IPS-15b (cell line): ENCODE measurements around the gene PNPLA6.

ENCODE experiments used
- H3K27me3 ChIP-seq: one replicate; pipeline ENCODE4 v1.6.1; 2013; ENCODE audit warnings: low read length; ENCODE audit not compliant: control insufficient read depth, insufficient read depth
- H3K36me3 ChIP-seq: one replicate; pipeline ENCODE4 v1.6.1; 2013; ENCODE audit warnings: low read length; ENCODE audit not compliant: control insufficient read depth, insufficient read depth
- H3K4me1 ChIP-seq: one replicate; pipeline ENCODE4 v1.6.1; 2013; ENCODE audit warnings: mild to moderate bottlenecking, low read length; ENCODE audit not compliant: control insufficient read depth, insufficient read depth
- H3K4me3 ChIP-seq: one replicate; pipeline ENCODE4 v1.5.1; 2013; ENCODE audit warnings: low read depth, low read length
- H3K9ac ChIP-seq: one replicate; pipeline ENCODE4 v1.6.1; 2013; ENCODE audit warnings: low read depth, mild to moderate bottlenecking, low read length
- H3K9me3 ChIP-seq: one replicate; pipeline ENCODE4 v1.6.1; 2013; ENCODE audit warnings: mild to moderate bottlenecking, low read length; ENCODE audit not compliant: control insufficient read depth, insufficient read depth

Gene PNPLA6

DNA sequence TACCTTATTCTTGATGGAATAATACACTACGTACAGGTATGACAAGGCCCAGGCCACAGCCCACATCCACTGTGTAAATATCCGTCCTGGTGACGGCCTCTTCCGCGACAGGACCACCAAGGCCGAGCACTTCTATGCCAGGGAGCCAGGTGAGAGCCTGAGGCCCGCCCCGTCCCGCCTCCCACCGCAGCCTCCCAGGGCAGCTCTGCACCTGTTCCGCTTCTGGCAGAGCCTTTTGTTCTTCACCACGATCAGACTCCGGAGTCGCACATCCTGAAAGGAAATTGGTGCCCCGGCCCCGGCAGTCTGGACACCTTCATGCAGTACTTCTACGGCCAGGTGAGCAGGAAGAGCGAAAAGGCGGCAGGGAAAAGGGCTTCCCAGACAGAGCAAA is 30.2 kb upstream of the PNPLA6 start:
- H3K9ac ChIP-seq: no peak overlapping the region
- H3K4me1 ChIP-seq: peaks cover 4% of the 10 kb centered on the region
- peaks cover 16% of the 10 kb centered on the region for H3K27me3 ChIP-seq
- H3K9me3 ChIP-seq: no peaks in the 10 kb centered on the region
- peak overlapping the region; percentile 53 for H3K4me3 ChIP-seq
- no peaks in the 10 kb centered on the region for H3K36me3 ChIP-seq

DNA sequence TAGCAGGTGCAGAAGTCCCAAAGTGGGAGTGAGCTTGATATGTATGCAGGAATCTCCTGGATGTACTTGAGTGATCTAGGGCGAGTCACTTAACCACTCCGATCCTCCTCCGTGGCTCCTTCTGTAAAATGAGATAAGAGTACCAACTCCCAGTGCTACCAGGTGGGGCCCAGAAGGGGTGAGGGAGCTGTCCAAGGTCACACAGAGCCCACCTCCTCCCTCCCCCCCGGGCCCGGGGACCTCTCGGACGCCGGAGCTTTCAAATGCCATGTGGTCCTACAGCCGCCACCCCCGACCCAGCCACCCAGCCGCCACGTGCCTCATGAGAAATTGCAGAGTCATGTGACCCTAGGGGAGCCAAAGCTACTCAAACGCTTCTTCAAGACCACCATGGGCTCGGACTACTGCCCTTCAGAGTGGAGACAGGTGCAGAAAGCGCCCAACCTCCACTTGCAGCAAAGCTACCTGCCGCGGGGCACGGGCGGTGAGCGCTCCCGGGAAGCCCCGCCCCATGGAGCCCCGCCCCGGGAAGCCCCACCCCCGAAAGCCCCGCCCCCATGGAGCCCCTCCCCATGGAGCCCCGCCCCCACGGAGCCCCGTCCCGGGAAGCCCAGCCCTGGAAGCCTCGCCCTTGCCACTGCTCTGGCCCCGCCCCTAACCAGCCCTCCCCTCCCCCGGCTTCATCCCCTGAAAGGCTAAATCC is 29.7 kb upstream of the PNPLA6 start:
- H3K9me3 ChIP-seq: no peaks in the 10 kb centered on the region
- peaks cover 4% of the 10 kb centered on the region for H3K4me1 ChIP-seq
- H3K27me3 ChIP-seq: peaks cover 12% of the 10 kb centered on the region
- no peak overlapping the region for H3K9ac ChIP-seq
- no peaks in the 10 kb centered on the region for H3K36me3 ChIP-seq
- H3K4me3 ChIP-seq: peak overlapping the region; percentile 54

DNA sequence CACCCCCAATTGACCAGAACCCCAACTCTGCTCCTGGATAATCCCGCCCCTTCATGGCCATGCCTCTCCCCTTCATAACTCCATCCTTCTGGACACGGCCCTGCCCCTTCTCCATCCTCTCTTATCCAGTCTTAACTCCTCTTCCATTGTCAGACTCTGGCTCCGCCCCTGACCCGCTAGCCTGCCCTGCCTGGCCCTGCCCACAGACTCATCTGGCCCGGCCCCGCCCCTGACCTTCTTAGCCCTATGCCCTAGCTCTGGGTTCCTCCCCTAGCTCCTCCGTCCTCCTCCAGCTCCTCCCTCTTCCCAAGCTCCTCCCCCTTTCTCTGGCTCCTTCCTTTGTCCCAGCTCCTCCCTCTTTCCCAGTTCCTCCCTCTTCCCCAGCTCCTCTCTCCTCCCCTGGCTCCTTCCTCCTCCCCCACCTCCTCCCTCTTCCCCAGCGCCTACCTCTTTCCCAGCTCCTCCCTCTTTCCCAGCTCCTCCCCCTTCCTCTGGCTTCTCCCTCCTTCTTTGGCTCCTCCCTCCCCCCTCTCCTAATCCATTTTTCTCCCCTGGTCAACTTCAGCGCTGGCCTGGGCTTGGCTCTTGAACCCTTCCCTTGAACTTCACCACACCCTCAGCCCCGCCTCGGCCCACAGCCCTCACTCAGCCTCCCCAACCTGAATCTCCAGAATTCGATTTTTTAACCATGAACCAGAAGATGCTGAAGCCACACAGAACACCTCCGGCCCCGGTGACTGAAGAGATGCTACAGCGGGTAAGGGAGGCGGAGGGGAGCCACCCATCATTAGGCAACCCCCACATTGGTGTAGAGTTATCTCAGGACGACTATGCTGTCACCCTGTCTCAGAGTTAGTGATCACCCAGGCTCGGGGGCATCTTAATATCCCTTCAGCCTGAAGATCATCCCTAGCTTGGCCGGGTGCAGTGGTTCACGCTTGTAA is 28.9 kb upstream of the PNPLA6 start:
- Histone ChIP-seq H3K4me3 (peak overlapping the region; percentile 54), H3K9me3 (no peaks in the 10 kb centered on the region), H3K9ac (no peak overlapping the region), H3K4me1 (peaks cover 4% of the 10 kb centered on the region), H3K36me3 (no peaks in the 10 kb centered on the region), H3K27me3 (peaks cover 7% of the 10 kb centered on the region)

DNA sequence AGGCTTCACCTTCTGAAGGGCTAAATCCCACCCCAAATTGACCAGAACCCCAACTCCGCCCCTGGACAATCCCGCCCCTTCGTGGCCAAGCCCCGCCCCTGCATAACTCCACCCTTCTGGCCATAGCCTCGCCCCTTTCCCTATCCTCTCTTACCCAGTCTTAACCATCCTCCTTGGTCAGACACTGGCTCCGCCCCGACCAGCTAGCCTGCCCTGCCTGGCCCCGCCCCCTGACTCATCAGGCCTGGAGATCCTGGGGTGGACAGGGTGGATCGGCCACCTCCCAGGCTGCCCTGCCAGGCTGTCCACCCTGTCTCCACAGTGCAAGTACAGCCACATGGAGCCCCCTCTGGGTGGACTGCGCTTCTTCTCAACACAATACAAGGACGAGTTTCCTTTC is 27.6 kb upstream of the PNPLA6 start:
- Histone ChIP-seq H3K4me1 (peaks cover 4% of the 10 kb centered on the region), H3K4me3 (no peak overlapping the region), H3K9ac (no peak overlapping the region), H3K36me3 (no peaks in the 10 kb centered on the region), H3K27me3 (peaks cover 2% of the 10 kb centered on the region), H3K9me3 (no peaks in the 10 kb centered on the region)

DNA sequence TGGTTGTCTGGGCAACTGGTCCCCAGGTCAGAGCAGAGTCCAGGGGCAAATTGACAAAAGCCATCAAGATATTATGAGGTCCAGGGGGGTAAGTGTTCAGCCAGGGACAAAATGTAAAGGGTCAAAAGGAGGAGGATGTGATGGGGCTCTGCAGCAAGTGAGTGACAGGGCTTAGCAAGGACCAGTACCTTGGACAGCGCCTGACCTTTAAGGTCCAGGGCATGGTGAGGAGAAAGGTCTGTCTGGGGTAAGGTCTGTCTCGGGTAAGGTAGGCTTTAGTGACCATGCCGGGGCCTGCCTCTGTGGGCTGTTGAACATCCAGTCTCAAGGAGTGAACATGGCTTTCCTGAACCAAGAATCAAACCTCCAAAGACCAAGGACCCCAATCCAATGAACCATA is 25.9 kb upstream of the PNPLA6 start:
- H3K9me3 ChIP-seq: no peaks in the 10 kb centered on the region
- H3K36me3 ChIP-seq: no peaks in the 10 kb centered on the region
- H3K4me1 ChIP-seq: peaks cover 4% of the 10 kb centered on the region
- no peak overlapping the region for H3K9ac ChIP-seq
- H3K27me3 ChIP-seq: peaks cover under 1% of the 10 kb centered on the region
- no peak overlapping the region for H3K4me3 ChIP-seq

DNA sequence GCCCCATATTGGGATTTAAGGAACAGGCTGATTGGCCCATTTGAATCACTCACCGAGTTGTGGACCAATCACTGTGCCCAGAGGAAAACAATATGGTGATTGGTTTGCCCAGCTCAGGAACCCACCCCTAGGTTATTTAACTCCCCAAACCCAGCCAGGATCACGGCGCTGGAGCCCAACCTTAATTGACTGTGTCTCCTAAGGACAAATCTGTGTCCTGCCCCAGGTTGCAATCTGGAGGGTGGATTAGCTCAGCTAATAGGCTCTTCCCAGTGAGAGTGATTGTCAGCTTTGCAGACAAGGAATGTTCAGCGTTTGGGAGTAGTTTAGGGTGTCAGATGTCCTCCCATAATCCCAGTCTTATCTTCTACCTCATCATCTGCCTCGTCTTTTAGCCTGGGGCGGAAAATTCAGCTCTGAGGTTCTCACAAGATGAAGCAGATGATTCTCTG is 23.1 kb upstream of the PNPLA6 start:
- Histone ChIP-seq H3K9ac (no peak overlapping the region), H3K4me1 (peaks cover 7% of the 10 kb centered on the region), H3K9me3 (no peaks in the 10 kb centered on the region), H3K4me3 (no peak overlapping the region), H3K36me3 (no peaks in the 10 kb centered on the region), H3K27me3 (no peaks in the 10 kb centered on the region)

DNA sequence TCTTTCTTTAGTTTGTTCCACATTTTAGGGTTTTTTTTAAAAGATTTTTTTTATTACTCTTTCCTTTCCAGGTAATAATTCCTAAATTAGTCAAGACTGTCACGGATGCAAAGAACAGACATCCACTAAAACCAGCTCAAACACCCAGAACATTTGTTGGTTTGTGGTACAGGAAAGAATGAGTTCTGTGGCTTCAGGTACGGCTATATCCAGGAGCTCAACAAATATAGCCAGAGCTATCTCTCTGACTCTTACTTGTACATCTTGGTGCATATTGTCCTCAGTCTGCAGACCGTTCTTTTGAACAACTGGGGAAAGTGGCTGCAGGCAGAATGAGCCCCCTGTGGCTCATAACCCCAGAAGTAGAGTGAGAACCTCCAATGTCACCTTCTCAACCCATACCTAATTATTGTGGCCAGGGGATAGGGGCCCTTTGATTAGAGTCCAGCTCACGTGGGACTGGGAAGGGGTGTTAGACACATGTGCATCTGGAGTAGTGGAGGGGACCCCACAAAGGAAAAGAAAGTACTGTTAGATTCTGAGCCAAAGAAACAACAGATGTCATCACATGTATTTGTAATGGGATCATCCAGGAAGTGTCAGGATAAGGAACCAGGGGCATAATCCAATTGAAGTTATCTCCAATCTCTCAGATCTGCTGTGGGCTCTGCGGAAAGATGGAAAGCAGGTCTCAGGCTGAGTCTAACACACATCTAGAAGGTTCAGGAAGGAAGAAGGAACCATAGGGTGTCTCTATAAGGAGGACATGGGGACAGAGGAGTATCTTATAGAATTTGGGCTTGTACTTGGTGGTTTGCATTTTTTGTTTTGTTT is 21.5 kb upstream of the PNPLA6 start:
- Histone ChIP-seq H3K9ac (no peak overlapping the region), H3K9me3 (no peaks in the 10 kb centered on the region), H3K4me1 (peaks cover 5% of the 10 kb centered on the region), H3K4me3 (no peak overlapping the region), H3K36me3 (no peaks in the 10 kb centered on the region), H3K27me3 (no peaks in the 10 kb centered on the region)

DNA sequence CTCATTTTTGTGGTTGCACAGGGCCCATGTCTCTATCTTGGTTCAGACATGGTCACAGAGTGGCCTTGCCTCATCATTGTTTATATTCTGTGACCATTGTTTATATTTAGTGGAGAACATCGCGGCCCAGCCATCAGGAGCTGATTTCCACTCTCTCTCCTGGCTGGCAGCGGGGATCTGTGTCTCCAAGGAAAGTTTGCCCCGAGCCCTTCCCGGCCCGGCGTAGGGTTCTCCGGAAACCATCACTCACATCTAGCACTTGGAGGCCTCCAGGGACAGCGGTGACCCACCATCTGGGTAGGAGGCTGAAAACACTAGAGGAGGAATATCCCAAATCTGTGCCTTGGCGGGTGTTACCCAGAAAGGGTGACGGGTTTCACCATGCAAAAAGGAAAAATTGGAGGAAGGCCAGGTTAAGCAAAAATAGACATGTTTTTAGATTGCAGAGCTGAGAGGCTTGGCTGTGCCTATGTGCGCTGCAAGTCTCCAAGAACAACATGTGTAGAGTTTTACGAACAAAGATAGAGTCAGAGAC is 20.3 kb upstream of the PNPLA6 start:
- H3K9ac ChIP-seq: no peak overlapping the region
- H3K27me3 ChIP-seq: no peaks in the 10 kb centered on the region
- H3K36me3 ChIP-seq: no peaks in the 10 kb centered on the region
- H3K9me3 ChIP-seq: no peaks in the 10 kb centered on the region
- peaks cover 5% of the 10 kb centered on the region for H3K4me1 ChIP-seq
- no peak overlapping the region for H3K4me3 ChIP-seq

DNA sequence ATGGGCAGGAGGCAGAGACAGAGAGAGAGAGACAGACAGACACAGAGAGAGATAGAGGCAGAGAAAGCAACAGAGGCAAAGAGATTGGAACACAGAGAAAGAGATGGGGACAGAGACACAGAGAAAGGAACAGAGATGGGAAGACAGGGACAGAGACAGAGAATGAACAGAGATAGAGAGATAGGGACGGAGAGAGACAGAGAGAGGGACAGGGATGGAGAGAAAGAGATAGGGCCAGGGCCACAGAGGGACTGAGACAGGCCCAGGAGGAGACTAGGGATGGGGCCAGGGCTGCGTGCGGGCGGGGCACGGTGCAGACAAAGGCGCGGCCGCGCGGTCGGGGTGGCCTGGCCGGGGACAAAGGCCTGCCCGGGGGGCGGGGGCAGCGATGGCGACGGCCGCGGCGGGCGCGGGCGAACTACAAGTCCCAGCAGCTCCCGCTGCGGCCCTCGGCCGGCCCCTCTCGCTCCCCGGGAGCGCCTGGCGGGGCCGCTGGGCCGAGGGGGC is 19.8 kb upstream of the PNPLA6 start, which contains the start of gene ZNF358:
TSS of gene ZNF358 (plus strand) at position 459 of the 507 bp plus-strand sequence. CDS start 3,140 bp downstream, outside the sequence.
- Histone ChIP-seq H3K4me3 (peak within 1 kb of the TSS; percentile 78), H3K9ac (peak within 1 kb of the TSS; percentile 94), H3K36me3 (no peaks in the 10 kb centered on the region), H3K9me3 (no peaks in the 10 kb centered on the region), H3K4me1 (peaks cover 5% of the 10 kb centered on the region), H3K27me3 (no peaks in the 10 kb centered on the region)

DNA sequence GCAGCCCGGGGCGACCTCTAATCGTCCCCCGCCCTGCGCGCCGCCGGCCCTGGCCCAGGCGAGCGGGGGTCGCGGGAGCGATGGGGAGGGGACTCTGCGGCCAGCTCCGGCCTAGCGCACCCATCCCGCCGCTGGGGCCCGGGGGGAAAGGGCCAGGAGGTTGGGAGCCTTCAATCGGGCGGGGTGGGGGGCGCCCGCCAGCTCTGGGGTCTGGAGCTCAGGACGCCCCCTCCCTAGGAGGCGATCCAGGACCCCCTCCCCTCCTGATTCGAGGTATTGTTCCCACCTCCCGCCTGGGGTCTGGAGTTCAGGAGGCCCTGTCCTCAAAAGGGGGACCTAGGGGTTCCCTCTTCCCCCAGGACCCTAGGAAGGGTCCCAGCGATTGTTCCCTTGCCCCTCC is 19.2 kb upstream of the PNPLA6 start:
- no peaks in the 10 kb centered on the region for H3K36me3 ChIP-seq
- H3K4me1 ChIP-seq: peaks cover 5% of the 10 kb centered on the region
- H3K4me3 ChIP-seq: peak overlapping the region; percentile 78
- no peaks in the 10 kb centered on the region for H3K9me3 ChIP-seq
- H3K27me3 ChIP-seq: no peaks in the 10 kb centered on the region
- H3K9ac ChIP-seq: peak overlapping the region; percentile 94

DNA sequence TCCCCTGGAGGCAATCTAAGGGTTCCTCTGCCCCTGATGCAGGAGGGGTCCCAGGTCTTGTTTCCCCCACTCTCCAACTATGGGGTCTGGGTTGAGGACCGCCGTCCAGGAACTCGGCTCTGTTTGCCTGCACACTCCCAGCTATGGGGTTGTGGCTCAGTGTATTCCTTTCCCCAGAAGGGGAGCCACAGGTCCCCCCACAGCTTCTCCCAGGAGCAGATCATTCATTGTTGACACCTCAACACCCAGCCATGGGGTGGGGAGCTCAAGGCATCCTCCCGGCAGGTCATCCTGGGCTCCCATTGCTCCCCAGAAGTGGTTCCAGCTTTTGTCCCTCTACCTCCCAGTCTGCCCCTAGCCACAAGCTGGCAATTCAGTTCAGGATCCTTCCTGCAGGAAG is 18.6 kb upstream of the PNPLA6 start:
- Histone ChIP-seq H3K9me3 (no peaks in the 10 kb centered on the region), H3K4me3 (peak overlapping the region; percentile 78), H3K27me3 (no peaks in the 10 kb centered on the region), H3K9ac (peak overlapping the region; percentile 94), H3K4me1 (peaks cover 5% of the 10 kb centered on the region), H3K36me3 (no peaks in the 10 kb centered on the region)
